ENCODE results near the gene S100Z.

GRCh38 chr5:76838481-76839261, 11.1 kb upstream of the S100Z start:
- TF ChIP-seq CTCF (IDR thresholded peaks at IDR 0.05) (no peak), EP300 (IDR thresholded peaks at IDR 0.05) (no peak)
